SU-DHL-6 (cell line): ENCODE data around the gene DBF4B.

Experiments
- H2AFZ ChIP-seq: fragments of 200-600 bp; sonication (generic); 2 replicates; pipeline ENCODE4 v1.6.1; 2014; ENCODE audit warnings: low read depth, mild to moderate bottlenecking, moderate library complexity, mixed read lengths, antibody characterized with exemption, low read length; ENCODE audit not compliant: severe bottlenecking
- H3F3A ChIP-seq: fragments of 200-600 bp; shearing (Covaris generic); 2 replicates; pipeline ENCODE4 v1.6.0; 2016; ENCODE audit warnings: antibody characterized with exemption, mild to moderate bottlenecking; ENCODE audit not compliant: insufficient read depth
- H3K27ac ChIP-seq: fragments of 200-600 bp; sonication (generic); 2 replicates; pipeline ENCODE4 v1.5.1; 2016; ENCODE audit warnings: low read depth, mild to moderate bottlenecking, low read length, moderate library complexity, mixed read lengths
- H3K27me3 ChIP-seq: fragments of 200-600 bp; sonication (generic), shearing (Covaris generic); 2 replicates; pipeline ENCODE4 v1.6.0; 2014; ENCODE audit warnings: mild to moderate bottlenecking, low read length
- H3K36me3 ChIP-seq: fragments of 200-600 bp; sonication (generic); 2 replicates; pipeline ENCODE4 v1.6.1; 2014; ENCODE audit warnings: mild to moderate bottlenecking, low read length, mixed read lengths
- H3K4me2 ChIP-seq: fragments of 300-600, 200-600 bp; shearing (Covaris generic), sonication (generic); 2 replicates; pipeline ENCODE4 v1.6.0; 2014; ENCODE audit warnings: low read length, low read depth, mild to moderate bottlenecking; ENCODE audit not compliant: poor library complexity, severe bottlenecking
- H3K4me3 ChIP-seq: fragments of 200-600 bp; sonication (generic); 2 replicates; pipeline ENCODE4 v1.5.1; 2014; ENCODE audit warnings: antibody characterized with exemption, low read length, mild to moderate bottlenecking, mixed read lengths; ENCODE audit not compliant: insufficient read depth, poor library complexity, severe bottlenecking
- H3K79me2 ChIP-seq: fragments of 200-600 bp; sonication (generic); 2 replicates; pipeline ENCODE4 v1.6.1; 2014; ENCODE audit warnings: mild to moderate bottlenecking, low read length, moderate library complexity; ENCODE audit not compliant: insufficient read depth
- H3K9ac ChIP-seq: fragments of 200-600 bp; sonication (generic); 2 replicates; pipeline ENCODE4 v1.7.0; 2014; ENCODE audit warnings: mild to moderate bottlenecking, low read length
- H3K9me2 ChIP-seq: fragments of 200-600 bp; sonication (generic); replicated peaks from 2 replicates; pipeline ENCODE4 v1.6.1; 2014; ENCODE audit warnings: low read length; ENCODE audit not compliant: insufficient read depth
- H3K9me3 ChIP-seq: fragments of 200-600 bp; sonication (generic); 2 replicates; pipeline ENCODE4 v1.6.1; 2014; ENCODE audit warnings: low read length, mixed read lengths; ENCODE audit not compliant: insufficient read depth
- H4K20me1 ChIP-seq: fragments of 200-600 bp; sonication (generic); 2 replicates; pipeline ENCODE4 v1.6.1; 2014; ENCODE audit warnings: low read depth, mild to moderate bottlenecking, antibody characterized with exemption, low read length, moderate library complexity, mixed read lengths
- EZH2phosphoT487 ChIP-seq: fragments of 200-600 bp; sonication (generic), shearing (Covaris generic); conservative IDR thresholded peaks from 2 replicates; pipeline ENCODE4 v1.6.1; 2018; ENCODE audit warnings: mild to moderate bottlenecking, antibody characterized with exemption, low read length, moderate library complexity, mixed read lengths
- TF ChIP-seq, protein P1 (sequence below): fragments of 200-600 bp; sonication (generic); IDR thresholded peaks from one replicate; pipeline ENCODE4 v1.5.1; 2017; ENCODE audit warnings: antibody characterized with exemption, mild to moderate bottlenecking, low read length, moderate library complexity; ENCODE audit not compliant: insufficient read depth, poor library complexity, severe bottlenecking

The DBF4B gene

DNA sequence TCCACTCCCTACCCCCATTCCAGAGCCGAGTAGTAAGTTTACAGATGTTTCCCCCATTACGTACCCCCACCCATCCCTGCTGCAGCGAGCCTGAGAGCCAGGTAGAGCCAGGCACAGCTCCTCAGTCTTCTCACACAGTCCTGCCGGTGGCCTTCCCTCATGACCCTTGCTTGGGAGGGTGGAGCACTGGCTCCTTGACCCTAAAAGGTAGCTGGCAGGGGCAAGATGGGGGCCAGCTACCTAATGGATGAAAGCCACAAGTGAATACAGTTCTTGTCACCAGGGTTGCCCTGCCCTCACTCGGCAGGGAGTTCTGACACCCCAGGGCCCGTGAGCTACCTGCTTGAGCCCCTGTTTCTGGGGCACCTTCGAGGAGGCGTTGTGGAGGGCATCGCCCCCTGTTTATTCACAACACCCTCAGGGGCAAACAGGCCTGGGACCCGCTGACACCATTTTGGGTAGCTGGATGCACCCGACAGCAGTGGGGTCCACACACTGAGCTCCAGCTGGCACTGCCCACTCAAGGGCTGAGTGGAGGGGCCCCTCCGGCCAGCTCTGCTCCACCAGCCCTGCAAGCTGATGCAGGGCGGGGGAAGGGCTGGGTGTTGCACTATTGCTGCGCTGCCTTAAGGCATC is 72.5 kb downstream of the DBF4B start:
- Histone ChIP-seq H3K4me3 (no peak overlapping the region), H3K27ac (no peak overlapping the region), H3K36me3 (no peaks in the 10 kb centered on the region), H3F3A (no peaks in the 10 kb centered on the region), H2AFZ (no peak overlapping the region), H4K20me1 (no peaks in the 10 kb centered on the region), H3K79me2 (no peaks in the 10 kb centered on the region), H3K9me3 (no peaks in the 10 kb centered on the region), H3K27me3 (no peaks in the 10 kb centered on the region), H3K9me2 (no peaks in the 10 kb centered on the region), H3K9ac (no peak overlapping the region), H3K4me2 (no peak overlapping the region)
- no peak for TF ChIP-seq EZH2phosphoT487
- TF ChIP-seq, protein P1, sequence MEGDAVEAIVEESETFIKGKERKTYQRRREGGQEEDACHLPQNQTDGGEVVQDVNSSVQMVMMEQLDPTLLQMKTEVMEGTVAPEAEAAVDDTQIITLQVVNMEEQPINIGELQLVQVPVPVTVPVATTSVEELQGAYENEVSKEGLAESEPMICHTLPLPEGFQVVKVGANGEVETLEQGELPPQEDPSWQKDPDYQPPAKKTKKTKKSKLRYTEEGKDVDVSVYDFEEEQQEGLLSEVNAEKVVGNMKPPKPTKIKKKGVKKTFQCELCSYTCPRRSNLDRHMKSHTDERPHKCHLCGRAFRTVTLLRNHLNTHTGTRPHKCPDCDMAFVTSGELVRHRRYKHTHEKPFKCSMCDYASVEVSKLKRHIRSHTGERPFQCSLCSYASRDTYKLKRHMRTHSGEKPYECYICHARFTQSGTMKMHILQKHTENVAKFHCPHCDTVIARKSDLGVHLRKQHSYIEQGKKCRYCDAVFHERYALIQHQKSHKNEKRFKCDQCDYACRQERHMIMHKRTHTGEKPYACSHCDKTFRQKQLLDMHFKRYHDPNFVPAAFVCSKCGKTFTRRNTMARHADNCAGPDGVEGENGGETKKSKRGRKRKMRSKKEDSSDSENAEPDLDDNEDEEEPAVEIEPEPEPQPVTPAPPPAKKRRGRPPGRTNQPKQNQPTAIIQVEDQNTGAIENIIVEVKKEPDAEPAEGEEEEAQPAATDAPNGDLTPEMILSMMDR, result no peak

DNA sequence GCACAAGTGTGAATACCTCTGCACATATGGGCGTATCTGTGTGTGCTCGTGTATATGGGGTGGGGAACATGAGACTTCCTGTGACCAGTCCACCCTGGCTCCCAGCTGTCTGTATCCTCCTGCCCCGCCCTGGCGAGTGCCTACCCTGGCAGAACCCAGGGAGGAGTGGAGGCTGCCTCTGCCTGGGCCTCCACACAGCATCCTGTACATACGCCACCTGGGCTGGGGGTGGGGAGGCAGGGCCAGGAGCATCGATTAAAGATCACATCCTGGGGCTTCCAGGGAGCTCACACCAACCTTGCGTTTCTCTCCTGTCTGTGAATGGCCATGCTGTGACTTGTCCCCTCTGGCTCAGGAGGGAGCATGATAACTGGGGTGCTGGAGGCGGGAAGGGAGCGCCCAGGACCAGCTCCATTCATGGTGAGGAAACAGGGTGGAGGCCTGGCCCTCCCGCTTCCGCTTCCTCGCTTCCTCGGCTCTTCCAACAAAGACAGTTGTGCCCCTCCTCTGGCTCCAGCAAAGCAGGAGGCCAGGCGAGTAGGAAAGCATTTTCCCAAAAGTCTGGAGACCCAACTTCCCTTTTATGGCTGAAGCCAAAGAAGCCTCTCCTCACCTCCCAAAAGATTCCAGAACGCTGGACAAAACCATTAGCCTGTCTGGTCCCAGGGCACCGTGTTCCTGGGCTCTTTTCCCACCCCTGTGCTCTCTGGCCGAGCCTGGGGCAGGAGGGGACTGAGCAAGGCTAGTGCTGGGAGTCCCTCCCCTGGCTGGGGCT is 73.3 kb downstream of the DBF4B start:
- no peak overlapping the region for H3K27ac ChIP-seq
- H3K27me3 ChIP-seq, result no peaks in the 10 kb centered on the region
- no peaks in the 10 kb centered on the region for H3K9me3 ChIP-seq
- no peaks in the 10 kb centered on the region for H3K9me2 ChIP-seq
- no peaks in the 10 kb centered on the region for H3K36me3 ChIP-seq
- H3K9ac ChIP-seq, result no peak overlapping the region
- no peak overlapping the region for H3K4me3 ChIP-seq
- H4K20me1 ChIP-seq, result no peaks in the 10 kb centered on the region
- H3K4me2 ChIP-seq, result no peak overlapping the region
- TF ChIP-seq, protein P1, result no peak
- no peak for TF ChIP-seq EZH2phosphoT487
- H3K79me2 ChIP-seq, result no peaks in the 10 kb centered on the region
- H2AFZ ChIP-seq, result no peak overlapping the region
- no peaks in the 10 kb centered on the region for H3F3A ChIP-seq

DNA sequence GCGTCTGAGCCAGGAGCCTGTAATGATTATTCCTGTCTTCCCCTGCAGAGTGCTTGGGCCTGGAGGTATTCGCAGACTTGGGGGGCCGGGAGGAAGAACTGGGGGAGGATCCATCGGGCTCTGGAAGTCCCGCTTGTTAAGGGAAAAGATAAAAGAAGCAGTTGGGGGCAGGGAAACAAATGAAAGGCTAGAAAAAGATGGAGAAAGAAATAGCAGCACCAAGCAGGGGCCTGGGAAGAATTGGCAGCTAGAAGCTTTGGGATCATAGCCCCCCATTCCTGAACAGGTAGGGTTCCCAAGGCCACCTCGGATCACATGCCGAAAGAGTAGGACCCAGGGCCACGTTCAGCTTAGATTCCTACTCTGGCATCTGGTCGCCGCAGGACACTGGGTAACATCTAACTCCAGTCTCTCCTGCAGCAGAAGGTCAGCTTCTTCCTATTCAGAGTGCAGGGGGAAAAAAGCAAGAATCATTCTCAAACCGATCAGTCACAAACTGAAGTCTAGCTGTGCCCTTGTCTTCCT is 73.9 kb downstream of the DBF4B start:
- H3F3A ChIP-seq, result no peaks in the 10 kb centered on the region
- no peak overlapping the region for H3K9ac ChIP-seq
- no peak overlapping the region for H3K27ac ChIP-seq
- H3K9me3 ChIP-seq, result no peaks in the 10 kb centered on the region
- H2AFZ ChIP-seq, result no peak overlapping the region
- H3K9me2 ChIP-seq, result no peaks in the 10 kb centered on the region
- no peaks in the 10 kb centered on the region for H3K79me2 ChIP-seq
- no peak overlapping the region for H3K4me3 ChIP-seq
- H3K27me3 ChIP-seq, result no peaks in the 10 kb centered on the region
- no peaks in the 10 kb centered on the region for H3K36me3 ChIP-seq
- H4K20me1 ChIP-seq, result no peaks in the 10 kb centered on the region
- H3K4me2 ChIP-seq, result no peak overlapping the region
- TF ChIP-seq, protein P1, result no peak
- no peak for TF ChIP-seq EZH2phosphoT487
